Adipocyte (in vitro differentiated cells): ENCODE data around the gene CRELD1.

Source experiments
- DNase-seq: peaks from one replicate; pipeline ENCODE4 v3.0.0-alpha.2; 2015; ENCODE audit warnings: low read depth
- H3K27me3 ChIP-seq: replicated peaks from 2 replicates; pipeline ENCODE4 v1.7.0; 2013; ENCODE audit warnings: mild to moderate bottlenecking, low read length, moderate library complexity; ENCODE audit not compliant: control insufficient read depth, insufficient read depth
- H3K36me3 ChIP-seq: 2 replicates; pipeline ENCODE4 v1.7.0; 2013; ENCODE audit warnings: low read length, mild to moderate bottlenecking, moderate library complexity; ENCODE audit not compliant: control insufficient read depth, insufficient read depth, severe bottlenecking
- H3K4me1 ChIP-seq: 2 replicates; pipeline ENCODE4 v1.7.0; 2013; ENCODE audit warnings: mild to moderate bottlenecking, low read length, moderate library complexity; ENCODE audit not compliant: control insufficient read depth, insufficient read depth
- H3K4me3 ChIP-seq: 2 replicates; pipeline ENCODE4 v1.7.0; 2013; ENCODE audit warnings: mild to moderate bottlenecking, low read length, moderate library complexity
- H3K9ac ChIP-seq: 2 replicates; pipeline ENCODE4 v1.7.0; 2013; ENCODE audit warnings: mild to moderate bottlenecking, low read length, moderate library complexity
- H3K9me3 ChIP-seq: 2 replicates; pipeline ENCODE4 v1.7.0; 2013; ENCODE audit warnings: mild to moderate bottlenecking, low read length, moderate library complexity; ENCODE audit not compliant: control insufficient read depth

CRELD1 gene

GRCh38 chr3:9917820-9918219 lies 15.8 kb upstream of the CRELD1 start:
- no peak for DNase-seq
- Histone ChIP-seq H3K9ac (peak overlapping the region; percentile 98), H3K4me1 (peaks cover 42% of the 10 kb centered on the region), H3K4me3 (peak overlapping the region; percentile 81), H3K27me3 (no peaks in the 10 kb centered on the region), H3K9me3 (no peaks in the 10 kb centered on the region), H3K36me3 (peaks cover 21% of the 10 kb centered on the region)

- no peaks in the 10 kb centered on the region for H3K9me3 ChIP-seq
- H3K4me3 ChIP-seq: peak overlapping the region; percentile 81
- peak overlapping the region; percentile 98 for H3K9ac ChIP-seq
- H3K27me3 ChIP-seq: no peaks in the 10 kb centered on the region
- H3K4me1 ChIP-seq: peaks cover 40% of the 10 kb centered on the region
- DNase-seq: no peak
- peaks cover 23% of the 10 kb centered on the region for H3K36me3 ChIP-seq
These were observed 15.2 kb upstream of the CRELD1 start for GRCh38 chr3:9918261-9919038.

GRCh38 chr3:9928158-9928557 lies 5.5 kb upstream of the CRELD1 start:
- H3K36me3 ChIP-seq: peaks cover 51% of the 10 kb centered on the region
- no peak for DNase-seq
- H3K9ac ChIP-seq: no peak overlapping the region
- no peaks in the 10 kb centered on the region for H3K9me3 ChIP-seq
- no peaks in the 10 kb centered on the region for H3K27me3 ChIP-seq
- H3K4me3 ChIP-seq: no peak overlapping the region
- H3K4me1 ChIP-seq: peaks cover 8% of the 10 kb centered on the region

GRCh38 chr3:9930804-9931418 lies 2.7 kb upstream of the CRELD1 start:
- Histone ChIP-seq H3K9ac (no peak overlapping the region), H3K36me3 (peaks cover 35% of the 10 kb centered on the region), H3K4me3 (no peak overlapping the region), H3K9me3 (no peaks in the 10 kb centered on the region), H3K27me3 (no peaks in the 10 kb centered on the region), H3K4me1 (peaks cover 25% of the 10 kb centered on the region)
- DNase-seq: peak; percentile 14

- Histone ChIP-seq H3K4me3 (peak overlapping the region; percentile 89), H3K27me3 (no peaks in the 10 kb centered on the region), H3K9ac (peak overlapping the region; percentile 81), H3K4me1 (peaks cover 29% of the 10 kb centered on the region), H3K9me3 (no peaks in the 10 kb centered on the region), H3K36me3 (peaks cover 36% of the 10 kb centered on the region)
- no peak for DNase-seq
These were observed 1.1 kb upstream of the CRELD1 start for GRCh38 chr3:9932535-9932842.

GRCh38 chr3:9932843-9933560 lies 632 bp upstream of the CRELD1 start:
- Histone ChIP-seq H3K36me3 (peaks cover 38% of the 10 kb centered on the region), H3K9ac (peak overlapping the region; percentile 81), H3K4me1 (peaks cover 32% of the 10 kb centered on the region), H3K9me3 (no peaks in the 10 kb centered on the region), H3K4me3 (peak overlapping the region; percentile 89), H3K27me3 (no peaks in the 10 kb centered on the region)
- DNase-seq: peak; percentile 90

GRCh38 chr3:9934235-9934621 lies 594 bp downstream of the CRELD1 start:
- Histone ChIP-seq H3K9ac (peak overlapping the region; percentile 89), H3K27me3 (no peaks in the 10 kb centered on the region), H3K9me3 (no peaks in the 10 kb centered on the region), H3K4me1 (peaks cover 32% of the 10 kb centered on the region), H3K36me3 (peaks cover 27% of the 10 kb centered on the region), H3K4me3 (peak overlapping the region; percentile 89)
- DNase-seq: peak; percentile 48

GRCh38 chr3:9934993-9935392 lies 1.4 kb downstream of the CRELD1 start:
- Histone ChIP-seq H3K9me3 (no peaks in the 10 kb centered on the region), H3K4me1 (peaks cover 32% of the 10 kb centered on the region), H3K9ac (peak overlapping the region; percentile 89), H3K27me3 (no peaks in the 10 kb centered on the region), H3K4me3 (peak overlapping the region; percentile 89), H3K36me3 (peaks cover 20% of the 10 kb centered on the region)
- no peak for DNase-seq

GRCh38 chr3:9935966-9936510 lies 2.4 kb downstream of the CRELD1 start:
- Histone ChIP-seq H3K9ac (no peak overlapping the region), H3K4me1 (peaks cover 32% of the 10 kb centered on the region), H3K27me3 (no peaks in the 10 kb centered on the region), H3K36me3 (peaks cover 11% of the 10 kb centered on the region), H3K9me3 (no peaks in the 10 kb centered on the region), H3K4me3 (no peak overlapping the region)
- no peak for DNase-seq

GRCh38 chr3:9937486-9938238 lies 4.0 kb downstream of the CRELD1 start:
- Histone ChIP-seq H3K4me3 (no peak overlapping the region), H3K27me3 (no peaks in the 10 kb centered on the region), H3K9ac (no peak overlapping the region), H3K4me1 (peaks cover 28% of the 10 kb centered on the region), H3K9me3 (no peaks in the 10 kb centered on the region), H3K36me3 (peaks cover 13% of the 10 kb centered on the region)
- no peak for DNase-seq

- Histone ChIP-seq H3K9ac (no peak overlapping the region), H3K27me3 (no peaks in the 10 kb centered on the region), H3K4me3 (no peak overlapping the region), H3K36me3 (peaks cover 13% of the 10 kb centered on the region), H3K9me3 (no peaks in the 10 kb centered on the region), H3K4me1 (peaks cover 21% of the 10 kb centered on the region)
- no peak for DNase-seq
These were observed 5.3 kb downstream of the CRELD1 start for GRCh38 chr3:9938966-9939365.
